Fibroblast of peridontal ligament (primary cell): ENCODE data around the gene ADGRB2.

Source experiments
- DNase-seq: peaks from one replicate; pipeline ENCODE4 v3.0.0-alpha.2; 2010; ENCODE audit errors: extremely low read depth

ADGRB2 gene, protein sequence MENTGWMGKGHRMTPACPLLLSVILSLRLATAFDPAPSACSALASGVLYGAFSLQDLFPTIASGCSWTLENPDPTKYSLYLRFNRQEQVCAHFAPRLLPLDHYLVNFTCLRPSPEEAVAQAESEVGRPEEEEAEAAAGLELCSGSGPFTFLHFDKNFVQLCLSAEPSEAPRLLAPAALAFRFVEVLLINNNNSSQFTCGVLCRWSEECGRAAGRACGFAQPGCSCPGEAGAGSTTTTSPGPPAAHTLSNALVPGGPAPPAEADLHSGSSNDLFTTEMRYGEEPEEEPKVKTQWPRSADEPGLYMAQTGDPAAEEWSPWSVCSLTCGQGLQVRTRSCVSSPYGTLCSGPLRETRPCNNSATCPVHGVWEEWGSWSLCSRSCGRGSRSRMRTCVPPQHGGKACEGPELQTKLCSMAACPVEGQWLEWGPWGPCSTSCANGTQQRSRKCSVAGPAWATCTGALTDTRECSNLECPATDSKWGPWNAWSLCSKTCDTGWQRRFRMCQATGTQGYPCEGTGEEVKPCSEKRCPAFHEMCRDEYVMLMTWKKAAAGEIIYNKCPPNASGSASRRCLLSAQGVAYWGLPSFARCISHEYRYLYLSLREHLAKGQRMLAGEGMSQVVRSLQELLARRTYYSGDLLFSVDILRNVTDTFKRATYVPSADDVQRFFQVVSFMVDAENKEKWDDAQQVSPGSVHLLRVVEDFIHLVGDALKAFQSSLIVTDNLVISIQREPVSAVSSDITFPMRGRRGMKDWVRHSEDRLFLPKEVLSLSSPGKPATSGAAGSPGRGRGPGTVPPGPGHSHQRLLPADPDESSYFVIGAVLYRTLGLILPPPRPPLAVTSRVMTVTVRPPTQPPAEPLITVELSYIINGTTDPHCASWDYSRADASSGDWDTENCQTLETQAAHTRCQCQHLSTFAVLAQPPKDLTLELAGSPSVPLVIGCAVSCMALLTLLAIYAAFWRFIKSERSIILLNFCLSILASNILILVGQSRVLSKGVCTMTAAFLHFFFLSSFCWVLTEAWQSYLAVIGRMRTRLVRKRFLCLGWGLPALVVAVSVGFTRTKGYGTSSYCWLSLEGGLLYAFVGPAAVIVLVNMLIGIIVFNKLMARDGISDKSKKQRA (N-terminal part only)

DNA sequence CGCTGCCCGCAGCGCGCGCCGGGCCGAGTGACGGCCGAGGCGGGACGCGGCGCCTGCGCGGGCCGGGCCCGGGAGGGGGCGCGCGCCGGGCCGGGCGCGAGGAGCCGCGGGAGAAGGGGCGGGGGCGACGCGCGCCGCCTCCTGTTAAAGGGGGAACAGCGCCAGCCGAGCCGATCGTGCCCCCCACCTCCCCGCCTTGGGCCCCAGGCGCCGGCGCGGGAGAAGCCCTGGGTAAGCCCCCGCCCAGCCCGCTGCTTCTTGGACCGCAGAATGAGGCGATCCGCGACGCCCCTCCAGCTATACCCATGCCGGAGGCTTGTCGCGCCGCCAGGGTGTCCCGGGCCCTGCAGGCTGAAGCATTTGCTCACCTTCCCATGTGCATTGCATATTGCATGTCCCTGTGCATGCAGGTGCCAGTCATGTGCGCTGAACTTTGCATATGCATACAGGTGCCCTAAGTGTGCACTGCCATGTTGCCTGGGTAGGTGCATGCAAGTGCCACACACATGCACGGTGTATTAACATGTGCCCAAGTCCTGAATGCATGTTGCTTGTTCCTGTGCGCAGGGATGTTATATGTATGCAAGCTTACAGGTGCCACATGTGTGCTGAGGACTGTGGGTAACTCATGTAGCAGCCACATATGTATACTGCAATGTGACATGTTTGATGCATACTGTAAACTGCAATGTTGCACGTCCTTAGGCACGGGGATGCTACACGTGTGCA, at the start of gene ADGRB2:
ADGRB2 (minus strand) TSS at position 29 of the 729 bp plus-strand sequence. CDS start 7,119 bp downstream, outside the sequence.
- no peak for DNase-seq

DNA sequence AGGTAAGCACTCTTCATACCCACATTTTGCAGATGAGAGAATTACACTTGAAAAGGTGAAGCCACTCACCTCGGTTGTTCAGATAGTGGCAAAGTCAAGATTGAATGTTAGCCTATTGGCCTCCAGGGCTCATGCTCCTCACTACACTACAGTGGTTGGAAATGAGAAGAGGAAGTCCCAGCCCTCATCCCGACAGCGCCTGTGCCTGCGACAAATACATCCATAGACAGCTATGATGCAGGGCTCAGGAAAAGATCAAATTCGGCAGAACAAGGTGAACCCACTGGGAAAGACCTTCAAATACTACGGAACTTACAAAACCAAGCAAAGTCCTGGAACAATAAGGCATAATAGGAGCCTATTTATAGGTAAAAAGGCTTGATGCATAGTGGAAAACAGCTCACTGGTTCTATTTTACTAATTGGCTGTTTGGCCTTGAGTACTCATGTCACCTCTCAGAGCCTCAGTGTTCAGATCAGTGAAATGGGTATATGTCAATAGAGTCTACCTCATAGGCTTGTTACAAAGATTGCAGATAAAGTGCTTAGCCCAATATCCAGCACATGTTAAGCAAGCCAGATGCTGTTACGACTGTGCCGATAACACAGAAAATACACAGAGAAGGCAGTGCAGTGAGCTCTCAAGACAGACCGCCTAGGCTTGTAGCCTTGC, 48.2 kb upstream of the ADGRB2 start:
- DNase-seq, result no peak

DNA sequence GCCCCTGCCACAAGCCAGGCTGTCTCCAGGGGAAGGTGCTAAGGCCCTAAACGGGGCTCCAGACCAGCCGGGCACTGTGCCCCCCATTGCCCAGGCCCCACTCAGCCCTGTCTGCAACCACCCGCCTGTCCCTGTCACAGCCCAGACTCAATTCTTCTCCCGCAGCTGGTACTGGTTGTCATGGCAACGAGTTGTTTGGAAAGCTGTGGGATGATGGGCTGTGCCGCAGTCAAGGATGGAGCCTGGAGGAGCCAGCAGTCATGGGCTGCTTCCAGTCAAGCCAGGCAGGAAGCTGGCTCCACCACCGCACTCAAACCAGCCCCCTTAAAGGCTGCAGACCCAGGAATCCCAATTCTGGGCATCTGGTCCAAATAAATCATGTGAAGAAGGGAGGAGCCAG, 47.5 kb upstream of the ADGRB2 start:
- peak; percentile 75 for DNase-seq

DNA sequence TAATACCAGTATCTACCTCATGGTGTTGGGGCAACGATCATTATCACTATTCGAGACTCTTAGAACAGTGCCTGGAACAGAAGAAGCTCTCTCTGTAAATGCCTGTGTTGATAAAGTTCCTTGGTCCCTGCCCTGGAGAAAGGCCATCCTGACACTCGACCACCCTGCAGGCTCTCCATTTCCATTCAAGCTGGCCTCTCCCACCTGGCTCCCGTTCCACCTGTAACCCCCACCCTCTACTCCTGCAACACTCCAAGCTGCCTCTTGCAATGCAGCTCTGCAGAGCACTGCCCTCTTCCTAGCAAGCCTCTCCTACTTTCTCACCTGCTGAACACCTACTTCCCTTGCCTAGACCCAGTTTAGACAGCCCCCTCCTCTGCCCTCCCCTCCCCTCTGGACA, 45.6 kb upstream of the ADGRB2 start:
- no peak for DNase-seq

DNA sequence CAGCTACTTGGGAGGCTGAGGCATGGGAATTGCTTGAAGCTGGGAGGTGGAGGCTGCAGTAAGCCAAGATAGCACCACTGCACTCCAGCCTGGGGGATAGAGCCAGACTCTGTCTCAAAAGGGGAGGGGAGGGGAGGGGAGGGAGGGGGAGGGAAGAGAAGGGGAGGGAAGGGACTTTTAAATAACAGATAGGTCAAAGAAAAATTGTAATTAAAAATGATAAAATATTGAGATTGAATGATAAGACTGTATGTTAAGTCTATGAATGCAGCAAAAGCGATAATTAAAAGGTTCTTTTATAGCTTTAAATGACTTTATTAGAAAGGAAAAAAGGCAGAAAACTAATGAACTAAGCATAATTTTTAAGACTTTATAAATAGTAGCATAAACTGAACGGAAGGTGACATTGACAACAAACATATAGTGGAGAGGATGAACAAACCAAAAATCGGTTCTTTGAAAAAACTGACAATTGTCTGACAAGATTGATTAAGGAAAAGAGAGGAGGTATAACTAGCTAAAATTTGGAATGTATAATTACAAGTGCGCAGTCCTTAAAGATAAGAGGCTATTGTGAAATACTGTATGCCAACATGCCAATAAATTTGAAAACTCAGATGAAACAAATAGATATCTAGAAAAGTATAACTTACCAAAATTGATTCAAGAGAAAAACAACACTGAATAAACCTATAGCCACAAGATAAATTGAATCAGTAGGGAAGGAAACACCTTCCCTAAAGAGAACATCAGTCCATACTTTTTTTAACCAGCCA, 43.3 kb upstream of the ADGRB2 start:
- DNase-seq, result no peak

DNA sequence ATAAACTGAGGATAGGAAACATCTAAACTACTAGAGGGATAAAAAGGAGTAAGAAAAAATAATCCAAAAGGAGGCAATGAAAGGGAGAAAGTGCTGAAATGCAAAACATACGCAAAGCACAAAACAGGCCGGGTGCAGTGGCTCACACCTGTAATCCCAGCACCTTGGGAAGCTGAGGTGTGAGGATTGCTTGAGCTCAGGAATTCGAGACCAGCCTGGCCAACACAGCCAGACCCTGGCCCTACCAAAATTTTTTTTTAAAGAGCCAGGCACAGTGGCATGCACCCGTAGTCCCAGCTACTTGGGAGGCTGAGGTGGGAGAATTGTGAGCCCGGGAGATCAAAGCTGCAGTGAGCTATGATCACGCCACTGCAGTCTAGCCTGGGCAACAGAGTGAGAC, 41.2 kb upstream of the ADGRB2 start:
- no peak for DNase-seq

DNA sequence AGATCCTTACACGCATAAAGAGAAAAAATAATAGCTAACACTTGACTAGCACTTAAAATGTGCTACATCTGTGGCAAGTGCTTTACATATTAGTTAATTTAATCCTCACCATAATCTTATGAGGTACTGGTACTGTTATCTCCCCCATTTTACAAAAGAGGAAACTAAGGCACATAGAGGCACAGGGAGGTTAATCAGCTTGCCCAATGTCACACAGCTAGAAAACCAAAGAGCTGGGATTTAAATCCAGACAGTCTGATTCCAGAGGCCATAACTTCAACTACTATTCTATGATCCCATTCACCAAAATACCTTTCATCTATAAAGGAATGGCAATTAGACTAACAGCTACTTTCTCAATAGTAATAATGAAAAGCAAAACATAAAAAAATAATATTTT, 40.0 kb upstream of the ADGRB2 start:
- DNase-seq, result no peak

DNA sequence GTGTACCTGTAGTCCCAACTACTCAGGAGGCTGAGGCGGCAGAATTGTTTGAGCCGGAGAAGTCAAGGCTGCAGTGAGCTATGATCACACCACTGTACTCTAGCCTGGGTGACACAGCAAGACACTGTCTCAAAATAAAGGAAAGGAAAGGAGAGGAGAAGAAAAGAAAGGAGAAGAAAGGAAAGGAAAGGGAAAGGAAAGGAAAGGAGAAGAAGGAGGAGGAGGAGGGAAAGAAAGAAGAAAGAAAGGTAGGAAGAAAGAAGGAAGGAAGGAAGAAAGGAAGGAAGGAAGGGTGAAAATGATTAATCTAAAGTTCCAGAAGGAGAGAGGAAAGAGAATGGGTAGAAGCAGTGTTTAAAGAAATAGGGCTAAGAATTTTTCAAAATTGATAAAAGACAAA, 39.5 kb upstream of the ADGRB2 start:
- no peak for DNase-seq

DNA sequence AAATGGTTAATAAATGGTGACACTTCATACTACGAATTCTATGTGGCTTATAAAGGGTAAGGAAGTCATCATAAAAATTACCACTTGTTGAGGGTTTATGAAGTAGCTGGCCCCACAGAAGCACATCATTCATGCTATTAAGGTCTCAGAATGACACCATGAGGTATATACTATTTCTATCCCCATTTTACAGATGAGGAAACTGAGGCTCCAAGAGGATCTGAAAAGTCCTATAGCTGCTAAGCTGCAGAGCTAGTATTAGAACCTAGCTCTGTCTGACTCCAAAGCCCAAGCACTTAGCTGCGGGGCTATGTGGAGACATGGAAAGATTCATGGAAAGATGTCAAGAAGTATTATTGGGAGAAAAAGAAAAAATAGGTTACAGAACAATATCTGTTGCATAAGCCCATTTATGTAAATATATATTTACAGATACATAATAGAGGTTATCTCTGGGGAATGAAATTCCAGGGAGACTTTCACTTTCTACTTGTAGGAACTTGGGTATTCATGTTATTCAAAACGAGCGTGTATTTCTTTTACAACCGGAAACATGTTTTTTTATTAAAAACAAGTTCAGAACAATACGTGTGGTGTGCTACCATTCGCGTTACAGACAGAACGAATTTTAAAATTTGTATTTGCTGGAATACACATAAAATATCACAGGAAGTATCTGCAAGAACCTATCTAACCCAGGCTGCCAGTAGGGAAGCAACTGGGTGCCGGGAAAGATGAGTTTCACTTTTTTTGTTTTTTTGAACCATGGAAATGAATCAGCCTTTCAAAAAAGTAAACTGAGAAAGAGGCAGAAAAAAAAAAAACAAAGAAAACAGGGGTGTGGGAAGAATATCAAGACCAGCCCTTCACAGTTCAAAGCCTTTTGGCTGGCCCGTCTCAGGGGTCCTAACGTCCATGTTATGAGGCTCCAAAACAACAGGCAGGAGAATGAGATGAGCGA, 38.3 kb upstream of the ADGRB2 start:
- peak; percentile 68 for DNase-seq

DNA sequence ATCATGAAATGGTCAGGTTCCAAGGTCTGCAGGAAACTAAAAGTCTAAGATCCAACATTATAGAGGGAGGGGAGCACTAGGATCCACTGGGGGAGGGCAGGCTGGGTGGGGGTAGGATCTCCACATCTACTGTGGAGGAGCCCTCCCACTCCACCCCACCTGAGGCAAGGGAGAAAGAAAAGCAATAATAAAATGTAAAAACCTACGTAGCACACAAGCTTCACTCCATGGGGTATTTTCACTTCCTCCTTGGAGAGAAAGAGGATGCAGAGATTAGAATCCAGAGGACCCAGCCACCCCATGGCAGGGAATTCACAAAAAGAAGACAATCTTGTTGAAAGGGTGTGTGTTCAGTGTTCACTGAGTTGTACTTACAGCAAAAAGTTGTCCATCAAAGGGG, 37.3 kb upstream of the ADGRB2 start:
- no peak for DNase-seq

DNA sequence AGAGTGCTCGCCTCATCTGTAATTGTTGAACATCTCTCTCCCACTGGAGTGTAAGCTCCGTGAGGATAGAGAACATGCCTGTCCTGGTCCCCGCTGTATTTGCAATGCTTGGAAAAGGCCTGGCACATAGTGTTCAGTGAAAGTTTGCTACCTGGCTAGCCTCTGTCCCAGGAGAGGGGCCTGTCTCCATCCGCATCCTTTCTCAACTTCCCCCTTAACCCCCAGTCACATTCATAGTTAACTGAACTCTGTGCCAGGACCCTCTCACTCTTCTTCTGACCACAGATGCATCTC, 36.5 kb upstream of the ADGRB2 start:
- no peak for DNase-seq

DNA sequence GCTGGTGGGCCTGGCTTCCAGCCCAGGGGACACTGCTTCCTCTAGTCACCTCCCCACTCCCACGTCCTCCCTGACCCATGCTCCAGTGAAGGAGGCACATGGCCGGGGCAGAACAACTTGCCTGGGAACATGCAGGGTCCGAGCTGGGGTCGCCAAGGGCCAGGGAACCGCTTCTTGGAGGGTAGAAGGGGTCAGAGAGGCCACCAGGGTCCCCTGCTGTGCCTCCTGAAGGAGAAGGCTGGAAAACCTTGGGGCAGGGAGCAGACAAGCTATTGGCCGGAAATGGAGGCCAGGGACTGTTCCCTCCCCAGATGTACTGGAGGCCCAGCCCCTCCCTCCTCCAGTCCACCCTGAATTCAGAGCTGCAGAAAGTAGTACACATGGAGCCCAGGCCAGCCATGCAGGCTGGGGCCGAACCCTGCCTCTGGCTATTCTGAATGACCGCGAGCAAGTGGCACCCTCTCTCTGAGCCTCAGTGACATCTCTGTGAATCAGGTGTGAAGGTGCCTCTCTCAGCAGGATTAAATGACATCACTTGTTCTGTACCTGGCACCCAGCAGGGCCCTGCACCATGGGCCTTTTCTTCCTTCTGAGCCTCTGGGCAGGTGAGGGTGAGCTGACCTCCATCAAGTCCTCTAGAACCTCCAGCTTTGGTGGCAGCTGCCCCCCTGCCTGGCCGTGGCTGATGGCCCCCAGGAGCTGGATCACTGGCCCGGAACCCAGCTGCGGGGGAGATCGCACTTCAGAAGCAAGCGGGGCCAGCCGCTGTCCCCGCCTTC, 35.9 kb upstream of the ADGRB2 start:
- DNase-seq, result no peak

DNA sequence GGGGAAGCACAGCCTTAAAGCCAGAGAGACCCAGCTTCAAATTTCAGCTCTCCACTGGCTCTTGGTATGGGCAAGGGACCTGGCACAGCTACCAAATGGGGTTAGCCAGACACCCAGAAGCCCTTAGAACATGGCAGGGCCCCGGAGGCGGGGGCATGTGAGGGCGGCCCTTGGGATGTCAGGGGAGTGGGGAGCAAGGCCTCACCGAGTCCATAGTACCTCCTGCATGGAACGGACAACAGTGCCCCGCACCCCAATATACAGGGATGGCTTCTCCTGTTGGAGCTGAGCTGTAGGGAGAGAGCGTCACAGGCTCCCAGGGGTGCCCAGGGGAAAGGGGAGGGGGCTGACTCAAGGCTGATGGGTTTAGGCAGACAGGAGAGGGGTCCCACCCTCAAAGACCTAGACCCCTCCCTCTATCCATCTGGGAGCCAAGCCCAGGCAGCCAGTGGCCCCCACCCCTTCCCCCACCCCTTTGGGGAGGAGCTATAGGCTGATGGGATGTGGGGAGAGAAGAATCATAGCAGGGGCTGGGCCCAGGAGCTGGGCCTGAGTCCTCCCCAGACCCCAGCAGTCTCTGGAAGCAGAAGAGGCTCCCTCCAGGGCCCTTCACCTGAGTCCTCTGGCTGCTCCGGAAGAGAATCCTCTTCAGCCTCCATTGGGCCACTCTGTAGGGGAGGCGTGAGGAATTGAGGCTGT, 35.2 kb upstream of the ADGRB2 start:
- DNase-seq, result no peak

DNA sequence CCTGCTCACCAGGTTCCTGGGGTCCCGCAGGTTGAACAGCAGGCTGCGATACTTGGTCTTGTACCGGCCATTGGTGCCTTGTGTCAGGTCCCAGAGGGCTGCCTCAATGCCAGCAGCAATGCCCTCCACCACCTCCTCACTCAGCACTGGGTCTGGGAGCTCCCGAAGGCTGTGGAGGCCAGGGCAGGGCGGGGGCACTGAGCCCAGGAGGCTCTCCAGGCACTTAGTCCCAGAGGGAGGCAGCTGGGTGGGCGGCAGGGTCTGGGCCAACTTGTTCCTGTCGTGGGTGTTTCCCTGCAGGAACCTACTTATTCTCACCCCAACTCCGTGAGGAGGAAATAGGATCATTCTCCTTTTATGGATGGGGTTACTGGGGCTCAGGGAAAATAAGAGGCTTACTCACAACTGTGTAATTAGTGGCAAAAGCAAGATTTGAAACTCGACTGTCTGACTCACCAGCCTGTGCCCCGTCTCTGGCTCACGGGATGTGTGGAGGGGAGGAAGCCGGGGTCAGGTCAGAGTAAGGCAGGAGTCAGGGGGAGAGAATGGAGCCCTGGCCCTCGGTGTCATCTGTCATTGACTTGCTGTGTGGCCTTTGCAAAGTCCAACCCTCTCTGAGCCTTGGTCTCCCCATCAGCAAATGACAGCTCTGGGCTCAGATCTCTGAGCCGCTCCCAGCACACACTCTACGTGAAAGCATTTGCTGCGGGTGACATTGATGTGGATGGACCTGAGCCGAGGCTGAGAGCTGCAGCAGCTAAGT, 34.5 kb upstream of the ADGRB2 start:
- peak; percentile 92 for DNase-seq

DNA sequence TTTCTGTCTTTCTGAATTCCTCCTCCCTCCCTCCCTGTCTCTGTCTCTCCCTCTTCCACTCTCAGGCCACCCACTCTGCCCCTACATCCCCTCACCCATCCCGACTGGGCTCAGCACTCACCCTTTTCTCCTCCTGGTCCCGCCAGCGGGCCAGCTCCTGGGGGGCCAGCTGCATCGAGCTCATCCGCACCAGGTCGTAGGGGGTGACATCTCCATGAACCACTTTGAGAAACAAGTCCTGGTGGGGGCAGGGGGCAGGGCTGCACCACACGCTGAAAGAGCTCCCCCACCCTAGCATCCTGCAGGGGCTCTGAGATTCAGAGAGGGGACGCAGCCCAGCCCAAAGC, 33.9 kb upstream of the ADGRB2 start:
- DNase-seq, result no peak

DNA sequence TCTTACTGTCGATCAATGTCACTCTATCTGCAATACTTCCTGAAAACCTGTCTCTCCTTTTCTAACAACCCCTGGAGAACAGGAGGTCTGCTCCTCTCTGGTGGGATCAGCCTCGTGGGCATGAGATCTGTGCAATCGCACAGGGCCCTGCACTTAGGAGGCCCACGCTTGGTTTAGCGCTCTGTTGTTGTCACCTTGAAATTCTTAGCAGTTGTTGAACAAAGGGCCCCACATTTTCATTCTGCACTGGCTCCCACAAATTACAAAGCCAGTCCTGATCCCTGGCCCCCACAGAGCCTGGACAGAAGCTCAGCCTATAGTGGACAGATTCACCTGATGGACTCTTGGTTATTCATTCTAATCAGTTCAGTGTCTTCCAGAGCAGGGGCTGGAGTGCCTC, 33.1 kb upstream of the ADGRB2 start:
- no peak for DNase-seq

DNA sequence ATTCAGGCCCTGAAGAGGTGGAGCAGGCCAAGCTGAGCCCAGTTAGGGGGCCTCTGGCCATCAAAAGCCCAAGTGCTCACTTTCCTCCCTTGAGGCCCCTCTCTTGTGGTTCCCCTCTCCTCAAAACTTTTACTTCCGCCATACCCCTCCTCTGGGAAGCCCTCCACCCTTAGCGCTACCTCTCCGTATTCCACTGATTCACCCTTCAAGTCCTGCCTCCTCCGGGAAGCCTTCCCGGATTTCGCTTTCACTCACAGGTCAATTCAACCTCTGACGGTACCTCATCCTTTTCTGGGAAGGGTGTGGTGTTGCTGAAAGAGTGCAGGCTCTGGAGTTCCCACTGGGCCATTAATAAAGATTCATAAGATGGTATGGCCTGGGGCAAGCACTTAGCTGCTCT, 32.6 kb upstream of the ADGRB2 start:
- DNase-seq, result no peak
